T-helper 9 cell (primary cell): ENCODE measurements around the gene MRGPRF.
"Not testable (repeated sequence)": the region's sequence is repeated elsewhere in the genome, so short reads cannot be mapped to it uniquely, and the experiment has no call there.

Experiments used
- DNase-seq: peaks from one replicate; pipeline ENCODE4 v3.0.0-alpha.2; 2020

Gene MRGPRF

DNA sequence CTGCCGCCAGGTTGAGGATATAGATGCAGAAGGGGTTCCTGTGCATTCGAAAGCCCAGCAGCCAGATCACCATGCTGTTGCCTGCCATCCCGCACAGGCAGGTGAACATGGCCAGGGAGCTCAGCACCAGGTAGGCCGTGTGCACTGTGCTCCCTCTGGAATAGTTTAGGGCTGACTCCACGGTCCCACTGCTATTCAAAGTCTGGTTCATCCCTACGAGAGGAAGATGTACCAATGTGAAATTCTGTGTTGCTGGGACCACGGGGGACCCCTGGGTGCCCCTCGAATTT, 32.3 kb downstream of the MRGPRF start, which contains the start of gene MRGPRD:
Gene MRGPRD, minus strand, starts transcription at position 211 of the 290 bp plus-strand sequence. Its CDS starts 0 bp downstream, at position 211.
- no peak for DNase-seq

DNA sequence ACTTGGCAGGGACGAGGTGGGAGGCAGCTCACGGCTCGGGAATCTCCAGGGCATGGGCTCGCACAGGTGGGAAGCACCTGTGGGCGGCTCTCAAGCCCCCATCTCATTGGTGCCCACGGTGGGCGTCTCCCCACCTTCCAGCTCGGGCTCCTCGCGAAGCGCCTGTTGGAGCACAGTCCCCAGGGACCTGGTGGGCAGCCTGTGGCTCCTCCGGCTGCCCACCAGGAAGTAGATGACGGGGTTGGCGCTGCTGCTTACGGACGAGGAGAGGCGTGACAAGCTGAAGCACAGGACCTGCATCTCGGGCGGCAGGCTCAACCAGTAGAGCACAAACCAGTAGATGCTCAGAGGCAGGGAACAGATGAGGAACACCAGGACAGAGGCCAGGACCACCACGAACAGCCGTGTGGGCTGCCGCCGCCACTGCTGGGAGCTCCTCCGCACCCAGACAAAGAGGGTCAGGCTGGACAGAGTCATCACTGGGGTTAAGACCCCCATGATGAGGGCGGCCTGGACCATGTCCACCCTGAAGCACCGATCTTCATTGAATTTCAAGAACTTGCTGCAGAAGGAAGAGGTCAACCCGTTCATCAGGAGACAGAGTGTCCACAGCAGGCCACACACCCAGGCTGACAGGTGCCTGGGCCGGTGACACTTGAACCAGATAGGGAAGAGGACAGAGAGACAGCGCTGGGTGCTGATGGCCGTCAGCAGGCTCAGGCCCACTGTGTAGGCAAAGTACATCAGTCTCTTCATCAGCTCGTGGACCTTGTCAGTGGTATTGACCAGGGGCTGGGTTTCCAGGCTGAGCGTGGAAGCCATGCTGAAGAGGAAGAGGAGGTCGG, 32.9 kb downstream of the MRGPRF start:
- no peak for DNase-seq

DNA sequence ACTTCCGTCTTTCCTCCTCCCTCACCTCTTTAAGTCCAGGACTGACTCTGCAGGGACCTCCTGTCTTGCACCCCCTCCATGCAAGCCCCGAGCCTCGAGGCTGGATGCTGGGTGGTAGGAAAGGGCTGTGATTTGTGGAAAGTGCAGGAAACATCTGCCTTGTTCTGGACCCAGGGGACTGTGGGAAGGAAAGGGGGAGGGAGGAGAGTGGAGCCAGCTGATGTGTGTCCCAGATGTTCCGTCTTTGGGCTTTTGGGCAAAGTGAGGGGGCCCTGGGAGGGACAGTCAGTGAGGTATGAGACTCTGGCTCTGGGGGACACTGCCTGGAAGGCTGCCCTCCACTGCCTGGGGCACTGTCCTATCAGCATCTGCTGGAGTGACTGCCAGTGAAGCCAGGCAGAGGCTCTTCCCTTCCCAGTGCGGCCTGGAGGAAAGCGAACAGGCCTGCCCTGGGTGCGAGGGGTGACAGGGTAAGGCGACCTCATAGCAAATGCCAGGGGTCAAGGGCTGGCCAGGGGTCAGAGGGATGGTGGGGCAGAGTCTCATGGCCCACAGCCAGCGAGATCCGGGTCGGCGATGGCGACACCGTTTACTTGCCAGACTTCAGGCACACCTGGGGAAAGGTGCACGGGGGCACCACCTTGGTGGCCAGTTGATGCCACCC, 34.0 kb downstream of the MRGPRF start:
- DNase-seq, result no peak

DNA sequence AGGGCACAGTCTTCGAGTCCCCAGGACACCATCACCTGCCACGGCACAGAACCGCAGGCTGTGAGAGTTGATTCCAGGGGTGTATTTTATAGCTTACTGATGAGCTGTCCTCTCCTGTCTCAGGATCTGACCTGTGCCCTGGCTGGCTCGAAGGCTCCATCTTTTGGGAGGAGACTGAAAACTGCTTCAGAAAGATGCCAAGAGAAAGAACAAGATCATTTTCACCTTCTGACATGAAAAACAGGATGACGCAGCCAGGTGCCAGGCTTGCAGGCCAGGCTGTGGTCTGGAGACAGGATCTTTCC, 34.5 kb downstream of the MRGPRF start:
- DNase-seq, result no peak

DNA sequence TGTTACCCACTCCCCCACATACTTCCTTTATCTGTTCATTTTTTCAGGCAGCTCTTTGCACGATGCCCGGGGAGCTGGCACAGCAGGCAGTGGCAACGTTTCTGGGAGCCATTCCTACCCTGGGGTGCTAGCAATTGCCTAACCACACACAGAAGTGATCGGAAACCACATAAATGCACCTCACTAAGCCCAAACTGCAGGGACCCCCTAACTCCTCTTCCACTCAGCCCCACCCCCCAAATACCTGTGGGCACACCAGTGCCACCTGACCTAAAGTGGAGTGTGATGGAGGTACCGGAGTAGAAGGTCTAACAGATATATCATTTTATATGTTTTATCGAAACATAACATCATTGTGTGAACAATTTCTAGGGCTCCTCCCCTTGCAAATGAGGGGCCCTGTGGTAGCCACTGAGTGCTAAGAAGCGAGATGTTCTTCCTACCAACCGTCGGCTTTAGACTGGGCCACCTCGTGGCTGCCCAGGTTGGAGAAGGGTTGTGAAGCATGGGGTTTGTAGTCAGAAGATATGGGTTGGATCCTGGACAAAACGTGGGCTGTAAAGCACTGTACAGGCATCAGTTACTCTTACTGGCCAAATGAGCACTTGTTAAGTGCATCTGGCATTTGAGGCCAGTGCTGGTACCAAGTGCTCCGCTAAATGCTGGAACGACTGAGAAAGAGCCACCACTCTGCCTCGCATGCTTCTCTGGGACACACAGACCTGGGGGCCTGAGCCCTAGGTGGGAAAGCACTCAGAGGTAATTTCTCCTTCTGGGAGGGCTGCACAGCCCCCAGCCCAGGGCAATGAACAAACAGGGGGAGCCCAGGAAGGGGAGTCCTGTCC, 35.0 kb downstream of the MRGPRF start:
- DNase-seq, result no peak

DNA sequence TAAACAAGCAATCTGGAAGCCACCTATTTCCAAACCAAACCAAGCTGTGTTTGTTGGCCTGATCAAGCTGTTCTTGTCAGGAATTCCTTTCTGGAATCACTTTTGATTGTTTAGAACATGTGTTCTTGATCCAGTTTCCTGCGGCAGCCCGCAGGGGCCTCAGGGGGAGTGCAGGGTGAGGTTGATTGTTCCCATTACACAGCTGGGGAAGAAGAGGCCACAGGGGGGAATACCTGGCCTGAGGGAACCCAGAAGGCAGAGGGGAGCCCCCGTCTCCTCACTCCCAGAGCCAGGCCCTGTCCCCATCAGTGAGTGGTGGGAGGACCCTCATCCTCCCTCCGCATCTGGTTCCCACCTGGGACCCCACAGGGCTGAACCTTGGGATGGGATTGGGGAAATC, 36.5 kb downstream of the MRGPRF start:
- no peak for DNase-seq

DNA sequence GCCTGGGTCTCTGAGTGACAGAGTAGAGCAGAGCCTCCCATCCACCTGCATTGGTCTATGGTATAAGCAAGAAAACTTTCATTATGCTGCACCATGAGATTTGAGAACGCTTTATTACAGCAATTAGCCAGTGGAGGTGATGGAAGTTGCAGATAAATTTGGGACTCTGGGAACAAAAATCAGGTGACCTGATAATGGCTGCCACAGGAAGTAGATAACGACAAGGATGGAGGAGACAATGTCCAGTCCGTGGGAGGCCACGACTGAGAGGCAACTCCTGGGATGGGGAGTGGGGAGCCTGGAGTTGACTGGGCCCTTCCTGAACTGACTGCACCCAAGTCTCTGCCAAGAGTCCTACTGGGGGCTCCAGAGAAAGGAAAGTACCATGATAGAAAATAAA, 37.0 kb downstream of the MRGPRF start:
- no peak for DNase-seq

DNA sequence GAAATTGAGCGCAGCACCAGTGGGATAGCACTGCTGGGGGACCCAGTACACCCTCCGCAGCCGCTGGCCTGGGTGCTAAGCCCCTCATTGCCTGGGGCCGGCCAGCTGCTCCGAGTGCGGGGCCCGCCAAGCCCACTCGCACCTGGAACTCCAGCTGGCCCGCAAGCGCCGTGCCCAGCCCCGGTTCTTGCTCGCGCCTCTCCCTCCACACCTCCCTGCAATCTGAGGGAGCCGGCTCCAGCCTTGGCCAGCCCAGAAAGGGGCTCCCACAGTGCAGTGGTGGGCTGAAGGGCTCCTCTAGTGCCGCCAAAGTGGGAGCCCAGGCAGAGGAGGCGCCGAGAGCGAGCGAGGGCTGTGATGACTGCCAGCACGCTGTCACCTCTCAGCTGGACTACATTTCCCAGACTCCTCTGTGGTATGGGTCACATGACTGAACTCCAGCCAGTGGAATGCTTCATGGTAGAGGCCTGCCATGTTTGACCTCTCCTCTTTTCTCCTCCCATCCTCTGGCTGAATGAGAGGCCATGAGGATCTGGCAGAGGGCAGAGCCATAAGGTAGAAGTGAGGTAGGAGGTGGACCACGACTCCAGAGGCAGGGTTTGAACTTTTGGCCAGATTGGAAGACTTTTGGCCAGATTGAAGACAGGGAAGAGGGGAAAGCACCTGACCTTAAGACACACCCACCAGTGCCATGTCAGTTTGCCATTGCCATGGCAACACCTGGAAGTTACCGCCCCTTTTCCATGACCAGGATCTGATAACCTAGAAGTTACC, 38.4 kb downstream of the MRGPRF start:
- no peak for DNase-seq

DNA sequence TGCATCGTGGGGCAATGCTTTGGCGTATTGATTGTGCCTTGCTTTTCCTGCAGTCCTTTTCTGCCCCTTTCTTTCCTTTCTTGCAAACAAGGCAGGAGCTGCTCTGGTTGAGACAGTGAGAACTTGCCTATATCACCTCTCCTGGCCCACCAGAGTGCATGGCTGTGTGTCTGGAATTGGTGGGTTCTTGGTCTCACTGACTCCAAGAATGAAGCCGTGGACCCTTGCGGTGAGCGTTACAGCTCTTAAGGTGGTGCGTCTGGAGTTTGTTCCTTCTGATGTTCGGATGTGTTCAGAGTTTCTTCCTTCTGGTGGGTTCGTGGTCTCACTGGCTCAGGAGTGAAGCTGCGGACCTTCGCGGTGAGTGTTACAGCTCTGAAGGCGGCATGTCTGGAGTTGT, 39.3 kb downstream of the MRGPRF start:
- not testable (repeated sequence) for DNase-seq

DNA sequence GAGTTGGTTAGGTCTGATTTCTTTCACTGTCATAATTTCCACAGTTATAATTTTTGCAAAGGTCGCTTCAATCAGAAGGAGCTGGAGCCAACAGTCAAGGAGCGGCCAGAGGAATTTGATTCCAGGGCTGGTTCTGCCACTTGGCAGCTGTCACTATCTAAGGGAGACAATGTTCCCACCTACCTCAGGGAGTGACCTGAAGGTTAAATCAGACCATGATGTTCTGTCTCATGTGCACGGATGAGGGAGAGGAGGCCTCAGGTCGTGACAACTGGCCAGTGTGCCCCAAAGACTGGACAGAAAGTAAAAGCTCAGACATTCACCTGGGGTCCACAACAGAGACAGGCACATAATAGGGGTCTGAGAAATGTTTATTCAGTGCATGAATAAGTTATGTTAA, 39.8 kb downstream of the MRGPRF start:
- DNase-seq, result no peak

DNA sequence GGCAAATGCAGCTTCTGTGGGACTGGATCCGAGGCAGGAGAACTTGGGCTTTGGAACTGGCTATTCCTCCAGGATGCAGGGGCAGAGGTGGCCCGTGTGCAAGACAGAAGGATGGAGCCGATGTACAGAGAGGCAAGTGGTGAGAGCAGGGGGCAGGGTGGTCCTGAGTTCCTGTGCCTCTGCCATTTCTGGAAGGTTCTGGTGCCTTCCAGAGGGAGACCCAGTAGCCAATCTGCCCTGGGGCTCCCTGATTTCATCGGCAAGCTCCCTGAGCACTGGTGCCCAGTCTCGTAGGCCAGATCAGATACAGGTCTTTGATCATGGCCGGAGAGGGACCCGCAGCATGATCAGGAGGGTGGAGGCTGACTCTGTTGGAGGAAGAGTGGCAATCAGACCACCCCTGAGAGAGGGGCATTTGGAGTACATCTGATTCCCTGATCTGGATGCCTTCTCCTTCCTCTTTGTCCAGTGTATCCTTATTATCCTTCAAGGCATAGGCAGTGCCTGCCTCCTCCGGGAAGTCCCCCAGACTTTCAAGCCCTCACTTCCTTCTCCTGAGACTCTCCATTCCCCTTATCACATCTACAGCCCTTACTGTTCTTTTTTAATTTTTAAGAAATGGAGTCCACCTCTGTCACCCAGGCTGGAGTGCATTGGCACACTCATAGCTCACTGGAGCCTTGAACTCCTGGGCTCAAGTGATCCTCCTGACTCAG, 42.0 kb downstream of the MRGPRF start:
- no peak for DNase-seq

DNA sequence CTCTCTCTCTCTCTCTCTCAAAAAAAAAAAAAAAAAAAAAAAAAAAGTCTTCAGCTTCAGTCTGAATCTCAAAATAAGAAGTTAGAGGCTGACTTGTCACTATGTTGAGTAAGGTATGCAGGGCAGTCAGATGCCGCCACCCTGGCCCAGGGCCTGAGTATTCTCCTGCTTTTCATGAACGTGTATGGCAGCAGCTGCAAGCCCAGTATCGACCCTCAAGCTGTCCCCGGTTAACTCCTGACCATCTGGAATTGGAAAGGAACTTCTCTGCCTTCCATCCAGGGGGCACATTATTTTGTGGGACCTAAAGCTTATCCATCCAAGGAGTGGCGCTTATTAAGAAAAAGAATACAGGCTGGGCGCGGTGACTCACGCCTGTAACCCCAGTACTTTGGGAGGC, 43.7 kb downstream of the MRGPRF start:
- no peak for DNase-seq

DNA sequence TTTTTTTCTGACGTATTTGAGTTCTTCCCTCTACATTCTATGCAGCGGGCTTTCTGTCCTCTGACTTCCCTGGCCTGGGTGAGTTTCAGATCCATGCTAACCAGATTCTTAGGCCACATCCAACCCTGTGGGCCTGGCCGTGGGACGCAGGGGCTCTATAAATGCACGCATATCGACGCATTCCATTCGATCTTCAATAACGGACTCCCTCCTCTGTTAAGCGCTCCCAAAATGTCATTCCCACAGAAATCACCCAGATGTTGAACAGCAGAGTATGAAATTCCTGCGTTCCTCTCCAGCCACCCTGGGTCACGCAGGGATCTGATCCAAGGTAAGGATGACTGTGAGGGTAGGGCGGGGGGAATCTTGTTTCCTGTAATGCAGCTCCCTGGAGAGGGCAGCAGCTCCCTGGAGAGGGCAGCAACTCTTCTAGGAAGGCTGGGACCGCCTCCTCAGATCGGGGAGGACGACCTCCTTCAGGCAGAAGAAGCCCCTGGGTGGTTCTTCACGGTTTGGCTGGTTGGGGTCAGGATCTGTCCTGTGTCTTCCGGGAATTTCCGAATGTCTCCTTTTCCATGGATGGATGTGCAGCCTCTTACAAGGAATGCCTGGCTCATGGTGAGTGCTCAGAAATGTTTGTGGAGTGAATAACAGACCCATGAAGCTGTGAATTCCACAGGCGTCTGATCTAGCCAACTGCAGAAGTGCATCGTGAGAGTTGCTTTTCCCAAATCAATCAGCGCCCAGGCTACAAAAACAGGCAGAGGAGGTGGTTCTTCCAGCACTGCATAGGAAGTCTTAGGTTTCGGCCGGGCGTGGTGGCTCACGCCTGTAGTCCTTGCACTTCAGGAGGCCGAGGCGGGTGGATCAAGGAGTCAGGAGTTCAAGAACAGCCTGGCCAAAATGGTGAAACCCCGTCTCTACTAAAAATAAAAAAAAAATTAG, 44.5 kb downstream of the MRGPRF start:
- DNase-seq, result no peak

DNA sequence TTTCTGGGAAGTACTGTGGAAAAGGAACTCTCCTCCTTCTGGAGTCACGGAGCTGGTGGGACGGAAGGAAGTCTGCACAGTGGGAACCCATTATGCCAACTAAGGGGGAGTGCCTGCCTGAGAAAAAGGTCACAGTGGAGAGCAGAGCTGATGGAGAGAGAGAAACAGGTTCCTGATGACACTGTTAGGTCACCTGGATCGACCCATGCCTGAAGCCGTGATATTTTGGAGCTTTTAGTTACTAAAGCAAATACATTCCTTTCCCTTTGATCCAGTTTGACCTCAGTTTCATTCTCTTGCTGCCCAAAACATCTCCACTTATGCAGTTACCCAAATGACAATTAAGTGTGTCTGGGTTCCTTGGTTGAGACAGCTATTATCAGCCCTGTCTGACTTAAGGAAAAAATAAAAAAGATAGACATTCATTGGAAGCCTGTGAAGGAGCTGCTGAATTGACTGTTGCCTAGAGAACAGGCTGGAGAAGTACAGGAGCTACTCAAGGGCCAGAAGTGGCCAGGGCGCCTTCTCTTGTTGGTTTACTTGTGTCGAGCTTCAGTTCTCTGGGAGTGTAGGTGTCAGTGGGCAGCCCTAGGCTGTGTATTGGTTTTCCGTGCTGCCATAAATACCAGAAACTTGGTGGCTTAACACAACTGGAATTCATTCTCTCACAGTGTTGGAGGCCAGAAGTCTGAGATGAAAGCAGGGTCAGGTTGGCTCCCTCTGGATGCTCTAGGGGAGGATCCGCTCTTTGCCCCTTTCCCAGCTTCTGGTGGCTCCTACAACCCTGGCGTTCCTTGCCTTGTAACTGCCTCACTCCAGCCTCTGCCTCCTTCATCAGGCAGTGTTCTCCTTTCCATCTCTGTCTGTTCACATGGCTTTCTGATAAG, 45.9 kb downstream of the MRGPRF start:
- DNase-seq, result no peak

DNA sequence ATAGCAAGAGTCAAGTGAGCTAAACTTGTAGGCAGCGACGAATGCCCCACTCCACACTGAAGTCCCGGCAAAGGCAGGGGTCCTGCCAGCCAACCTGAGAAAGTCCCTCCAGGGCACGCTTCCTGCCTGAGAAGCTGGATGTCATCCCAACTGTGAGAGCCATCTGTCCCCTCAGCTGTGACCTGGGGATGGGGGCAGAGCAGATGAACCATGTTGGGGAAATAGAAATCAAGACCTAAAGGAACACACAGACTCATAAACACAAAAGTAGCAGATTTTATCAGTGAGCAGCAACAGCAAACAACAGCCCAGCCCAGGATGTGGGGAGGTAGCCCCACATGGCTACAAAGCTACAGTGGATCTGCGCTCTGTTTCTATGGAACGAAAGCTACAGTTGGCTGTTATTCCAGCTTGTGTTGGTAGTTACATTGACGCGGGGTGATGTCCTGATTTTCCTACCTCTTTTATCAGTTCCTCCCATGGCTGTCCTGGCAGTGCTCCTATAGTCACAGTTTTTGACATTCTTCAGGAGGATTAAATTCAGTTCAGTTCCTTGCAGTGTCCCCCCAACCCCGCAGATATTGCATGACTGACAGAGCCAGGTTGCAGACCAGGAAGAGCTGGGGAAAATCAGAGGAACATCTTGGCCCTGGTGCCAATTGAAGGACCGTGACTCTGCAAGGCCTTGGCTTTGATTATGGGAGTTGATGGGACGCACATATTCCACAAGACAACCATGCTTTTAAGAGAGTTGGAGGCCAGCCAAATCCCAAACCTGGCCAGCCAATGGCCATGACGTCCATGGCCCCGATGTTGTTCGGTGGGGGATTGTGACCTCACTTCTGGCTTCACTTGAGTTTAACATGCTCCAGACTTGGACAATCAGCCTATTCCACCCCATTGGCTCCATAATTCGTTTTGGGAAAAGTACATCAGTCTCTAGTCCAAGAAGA, 46.9 kb downstream of the MRGPRF start:
- no peak for DNase-seq

DNA sequence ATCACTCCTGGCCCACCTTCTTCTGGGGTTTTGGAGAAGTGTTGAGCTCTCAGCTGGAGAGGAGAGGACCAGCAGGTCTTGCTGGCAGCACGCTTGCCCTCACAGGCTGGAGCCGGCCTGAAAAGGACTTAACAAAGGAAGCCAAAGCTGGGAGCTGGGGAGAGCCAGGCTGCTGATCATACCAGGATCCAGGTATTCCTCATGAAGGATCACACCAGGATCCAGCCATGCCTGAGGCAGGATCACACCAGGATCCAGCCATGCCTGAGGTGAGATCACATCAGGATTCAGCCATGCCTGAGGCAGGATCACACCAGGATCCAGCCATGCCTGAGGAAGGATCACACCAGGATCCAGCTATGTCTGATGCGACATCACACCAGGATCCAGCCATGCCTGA, 49.3 kb downstream of the MRGPRF start:
- no peak for DNase-seq

DNA sequence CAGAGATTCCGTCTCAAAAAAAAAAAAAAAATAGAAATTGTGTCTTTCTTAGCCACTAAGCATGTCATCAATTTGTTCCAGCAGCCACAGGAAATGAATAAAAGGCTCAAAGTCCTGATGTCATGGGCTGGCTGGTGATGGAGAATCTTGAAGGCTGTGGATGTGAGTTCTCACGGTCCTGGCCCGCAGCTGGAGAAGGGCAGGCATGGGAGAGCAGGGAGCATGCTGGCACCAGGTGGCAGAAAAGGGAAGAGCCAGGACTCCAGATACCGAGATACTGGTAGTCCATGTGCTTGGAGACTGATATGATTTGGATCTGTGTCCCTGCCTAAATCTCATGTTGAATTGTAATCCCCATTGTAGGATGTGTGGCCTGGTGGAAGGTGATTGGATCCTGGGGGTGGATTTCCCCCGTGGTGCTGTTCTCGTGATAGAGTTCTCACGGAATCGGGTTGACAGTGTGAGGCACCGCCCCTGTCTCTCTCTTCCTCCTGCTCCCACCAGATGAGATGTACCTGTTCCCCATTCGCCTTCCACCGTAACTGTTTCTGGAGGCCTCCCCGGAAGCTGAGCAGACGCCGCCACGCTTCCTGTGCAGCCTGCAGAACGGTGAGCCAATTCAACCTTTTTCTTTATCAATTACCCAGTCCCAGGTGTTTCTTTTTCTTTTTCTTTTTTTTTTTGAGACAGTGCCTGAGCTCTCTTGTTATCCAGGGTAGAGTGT, 50.4 kb downstream of the MRGPRF start:
- peak; percentile 36 for DNase-seq

DNA sequence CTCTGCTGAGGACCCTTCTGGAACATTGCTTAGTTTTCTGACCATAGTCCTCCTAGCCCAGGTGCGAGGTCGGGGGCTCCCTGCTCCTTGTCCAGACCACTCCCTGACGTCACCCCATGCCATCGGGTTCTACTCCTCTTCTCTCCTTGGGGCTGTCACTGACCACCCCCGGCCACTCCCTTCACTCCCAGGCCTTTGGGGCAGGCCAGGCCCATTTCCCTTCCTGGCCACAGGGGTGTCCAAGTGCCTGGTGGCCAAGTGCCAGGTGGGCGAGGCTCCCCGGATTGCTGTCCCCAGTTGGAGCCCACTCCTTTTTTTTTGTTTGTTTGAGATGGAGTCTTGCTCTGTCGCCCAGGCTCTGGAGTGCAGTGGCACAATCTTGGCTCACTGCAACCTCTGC, 51.8 kb downstream of the MRGPRF start:
- DNase-seq, result no peak
